Fibroblast of the aortic adventitia (primary cell): ENCODE measurements around the gene MYL9. TPM values are rescaled to one million over a fixed set of nuclear protein-coding genes. Genes with fewer than 3 reads are reported as not detected.

ENCODE experiments used
- DNase-seq: peaks from one replicate; pipeline ENCODE4 v3.0.0-alpha.2; 2010; ENCODE audit warnings: low read depth
- H3K4me3 ChIP-seq: 2 replicates; pipeline ENCODE4 v1.5.1; 2011; ENCODE audit warnings: low read depth, mild to moderate bottlenecking, control low read depth, low read length, moderate library complexity
- total RNA-seq: library from RNA; depleted of rRNA; stranded (reverse); fragments of >200 nt; gene quantifications from 2 replicates; pipeline ENCODE4 v1.2.3, GENCODE V29; 2012; ENCODE audit warnings: low replicate concordance
- TF ChIP-seq, protein P1 (sequence below): IDR thresholded peaks from 2 replicates; pipeline ENCODE4 v1.5.1; 2011; ENCODE audit warnings: mild to moderate bottlenecking, low read length, control low read depth, inconsistent platforms; ENCODE audit not compliant: insufficient read depth

MYL9 gene
- total RNA-seq, 1 donor, result 43.6 TPM

DNA sequence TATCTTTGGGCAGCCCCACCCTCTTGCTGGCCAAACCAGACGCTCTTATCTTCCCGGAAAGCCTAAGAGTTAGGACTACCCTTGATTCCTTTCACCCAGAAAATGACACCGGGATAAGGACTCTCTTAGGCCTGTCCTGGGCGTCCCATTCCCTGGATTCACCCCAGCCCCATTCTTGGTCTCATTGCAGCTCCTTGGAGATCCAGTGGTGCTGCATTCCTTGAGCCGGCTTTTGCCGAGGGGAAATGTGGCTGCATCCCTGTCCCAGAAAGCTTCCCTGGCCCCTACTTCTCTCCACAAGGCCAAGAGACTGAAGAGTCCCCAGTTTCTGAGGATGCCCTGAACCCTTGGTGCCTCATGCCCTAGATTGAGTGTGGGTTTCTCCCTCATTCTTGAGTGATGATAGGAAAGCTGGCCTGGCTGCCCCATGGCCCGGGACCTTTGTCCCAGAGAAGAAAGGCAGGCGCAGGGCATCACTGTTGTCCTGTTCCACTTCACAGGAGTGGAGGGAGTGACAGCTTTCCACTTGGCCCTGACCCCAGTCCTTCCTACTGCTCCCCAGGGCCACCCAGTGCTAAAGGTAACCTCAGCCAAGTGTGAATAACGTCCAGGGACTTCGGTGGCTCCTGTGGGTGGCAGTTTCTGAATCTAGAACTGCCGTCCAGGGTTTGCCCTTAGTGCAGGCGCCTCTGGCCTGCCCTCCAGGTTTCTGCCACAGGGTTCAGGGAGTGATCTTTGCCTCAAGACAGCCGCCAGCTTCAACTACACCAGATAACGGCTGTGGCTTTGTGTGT lies 42.7 kb upstream of the MYL9 start:
- DNase-seq, result no peak
- H3K4me3 ChIP-seq, result no peak overlapping the region
- TF ChIP-seq, protein P1, sequence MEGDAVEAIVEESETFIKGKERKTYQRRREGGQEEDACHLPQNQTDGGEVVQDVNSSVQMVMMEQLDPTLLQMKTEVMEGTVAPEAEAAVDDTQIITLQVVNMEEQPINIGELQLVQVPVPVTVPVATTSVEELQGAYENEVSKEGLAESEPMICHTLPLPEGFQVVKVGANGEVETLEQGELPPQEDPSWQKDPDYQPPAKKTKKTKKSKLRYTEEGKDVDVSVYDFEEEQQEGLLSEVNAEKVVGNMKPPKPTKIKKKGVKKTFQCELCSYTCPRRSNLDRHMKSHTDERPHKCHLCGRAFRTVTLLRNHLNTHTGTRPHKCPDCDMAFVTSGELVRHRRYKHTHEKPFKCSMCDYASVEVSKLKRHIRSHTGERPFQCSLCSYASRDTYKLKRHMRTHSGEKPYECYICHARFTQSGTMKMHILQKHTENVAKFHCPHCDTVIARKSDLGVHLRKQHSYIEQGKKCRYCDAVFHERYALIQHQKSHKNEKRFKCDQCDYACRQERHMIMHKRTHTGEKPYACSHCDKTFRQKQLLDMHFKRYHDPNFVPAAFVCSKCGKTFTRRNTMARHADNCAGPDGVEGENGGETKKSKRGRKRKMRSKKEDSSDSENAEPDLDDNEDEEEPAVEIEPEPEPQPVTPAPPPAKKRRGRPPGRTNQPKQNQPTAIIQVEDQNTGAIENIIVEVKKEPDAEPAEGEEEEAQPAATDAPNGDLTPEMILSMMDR, result no peak

DNA sequence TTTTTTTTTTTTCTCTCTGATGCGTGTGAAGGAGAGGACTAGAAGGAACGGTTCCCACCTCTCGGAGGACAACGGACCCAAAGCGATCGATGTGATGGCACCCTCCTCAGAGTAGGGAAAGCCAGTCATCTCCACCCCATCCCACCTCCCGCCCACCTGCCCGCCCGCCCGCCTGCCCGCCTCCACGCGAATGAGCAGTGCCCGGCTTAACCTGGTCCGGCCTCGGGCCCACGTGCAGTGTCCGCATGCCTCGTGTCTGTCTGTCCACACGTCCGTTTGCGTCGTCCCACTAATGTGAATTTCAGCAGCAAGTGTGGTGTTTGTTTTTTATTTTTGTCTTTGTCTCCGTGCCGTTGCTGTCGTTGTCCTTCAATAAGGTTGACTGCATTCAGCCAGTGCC lies 42.1 kb upstream of the MYL9 start:
- DNase-seq, result no peak
- no peak overlapping the region for H3K4me3 ChIP-seq
- TF ChIP-seq, protein P1, result no peak

DNA sequence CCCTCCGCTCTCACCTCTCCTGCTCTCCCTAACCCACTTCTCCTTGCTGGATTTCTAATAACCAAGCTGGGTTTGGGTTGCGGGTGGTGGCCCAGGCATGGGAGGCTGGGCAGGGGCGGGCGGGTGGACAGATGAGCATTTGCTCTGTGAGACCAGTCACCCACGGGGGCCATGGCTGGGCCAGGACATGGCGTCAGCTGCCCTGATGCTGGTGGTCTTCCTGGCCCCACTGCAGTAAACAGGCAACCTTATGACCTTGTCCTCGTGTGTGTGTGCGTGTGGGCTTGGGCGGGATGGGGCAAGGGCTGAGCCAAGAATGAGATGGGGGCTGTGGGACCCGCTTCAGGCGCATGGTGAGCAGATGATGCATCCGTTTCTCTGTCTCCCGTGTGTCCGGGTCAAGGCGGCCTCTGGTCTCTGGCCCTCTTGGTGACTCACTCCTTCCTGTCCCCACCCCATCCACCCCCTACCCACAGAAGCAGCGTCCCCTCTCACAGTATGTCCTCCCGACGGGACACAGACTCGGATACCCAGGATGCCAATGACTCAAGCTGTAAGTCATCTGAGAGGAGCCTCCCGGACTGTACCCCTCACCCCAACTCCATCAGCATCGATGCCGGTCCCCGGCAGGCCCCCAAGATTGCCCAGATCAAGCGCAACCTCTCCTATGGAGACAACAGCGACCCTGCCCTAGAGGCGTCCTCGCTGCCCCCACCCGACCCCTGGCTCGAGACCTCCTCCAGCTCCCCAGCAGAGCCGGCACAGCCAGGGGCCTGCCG lies 41.4 kb upstream of the MYL9 start:
- H3K4me3 ChIP-seq, result no peak overlapping the region
- DNase-seq, result no peak

DNA sequence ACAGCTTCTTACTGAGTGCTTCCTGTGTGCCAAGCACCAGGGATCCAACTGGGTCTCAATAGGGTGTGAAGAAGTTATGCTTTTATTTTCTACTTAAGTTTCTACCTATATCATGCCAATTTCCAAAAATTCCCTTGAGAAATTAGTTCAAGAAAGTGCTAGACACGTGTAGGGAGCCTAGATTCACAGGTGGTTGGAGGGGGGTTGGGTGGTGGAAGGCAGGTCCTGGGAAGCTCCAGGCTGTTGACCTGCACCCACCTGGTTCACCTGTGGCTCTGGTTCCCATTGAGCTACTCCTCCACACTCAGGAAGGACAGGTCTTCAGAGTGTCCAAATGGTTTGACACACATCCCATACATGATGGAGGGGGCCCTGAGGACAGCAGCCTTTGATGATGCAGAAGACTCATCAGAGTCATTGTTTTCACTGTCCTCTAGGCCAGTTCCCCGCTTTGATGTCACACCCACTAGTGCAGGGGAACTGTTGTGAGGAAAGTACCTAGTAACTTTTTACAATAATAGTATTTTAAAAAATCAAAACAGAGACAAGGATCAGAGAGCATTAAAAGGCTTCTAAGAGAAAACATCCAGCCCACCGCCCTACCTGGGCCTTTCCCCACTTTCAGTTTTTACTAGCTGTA lies 39.8 kb upstream of the MYL9 start:
- no peak for DNase-seq
- TF ChIP-seq, protein P1, result no peak
- no peak overlapping the region for H3K4me3 ChIP-seq

More for the DNA sequence above, 41.4 kb upstream of the MYL9 start:
- TF ChIP-seq, protein P1, result no peak

DNA sequence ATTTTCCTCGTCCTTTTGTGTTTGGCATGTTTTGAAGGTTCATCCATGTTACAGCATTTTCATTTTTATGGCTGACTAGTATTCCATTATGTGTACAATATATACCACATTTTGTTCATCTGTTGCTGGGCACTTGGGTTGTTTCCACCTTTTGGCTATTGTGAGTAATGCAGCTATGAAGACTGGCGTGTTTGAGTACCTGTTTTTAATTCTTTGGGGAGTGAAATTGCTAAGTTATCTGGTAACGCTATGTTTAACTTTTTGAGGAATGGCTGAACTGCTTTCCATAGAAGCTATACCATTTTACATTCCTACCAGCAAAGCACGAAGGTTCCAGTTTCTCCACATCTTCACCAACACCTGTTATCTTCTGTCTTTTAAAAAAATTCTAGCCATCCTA lies 37.0 kb upstream of the MYL9 start:
- no peak for DNase-seq
- TF ChIP-seq, protein P1, result peak; percentile 9
- H3K4me3 ChIP-seq, result no peak overlapping the region

DNA sequence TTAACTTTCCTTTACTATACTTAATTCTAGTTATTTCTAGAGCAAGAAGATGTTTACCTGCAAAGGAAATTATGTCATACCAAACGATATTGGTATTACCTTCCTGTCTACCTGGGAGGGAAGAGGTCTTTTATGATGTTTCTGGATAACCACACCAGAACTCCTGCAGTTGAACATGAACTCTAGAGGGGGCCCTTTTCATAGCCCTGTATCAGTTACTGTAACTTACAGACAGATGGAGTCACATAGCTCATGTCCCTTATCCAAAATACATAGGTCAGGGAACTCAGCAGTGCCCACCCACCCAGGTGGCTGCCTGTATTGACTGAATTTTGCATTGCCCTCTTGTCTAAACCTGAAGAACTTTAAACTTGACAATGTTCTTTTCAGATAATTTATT lies 35.1 kb upstream of the MYL9 start:
- no peak for DNase-seq
- TF ChIP-seq, protein P1, result peak; percentile 49

More for the DNA sequence above, 35.1 kb upstream of the MYL9 start:
- H3K4me3 ChIP-seq, result no peak overlapping the region
